ENCODE results near the gene ZP1.
"Not testable (repeated sequence)": the region's sequence is repeated elsewhere in the genome, so short reads cannot be mapped to it uniquely, and the experiment has no call there.

The ZP1 gene

DNA sequence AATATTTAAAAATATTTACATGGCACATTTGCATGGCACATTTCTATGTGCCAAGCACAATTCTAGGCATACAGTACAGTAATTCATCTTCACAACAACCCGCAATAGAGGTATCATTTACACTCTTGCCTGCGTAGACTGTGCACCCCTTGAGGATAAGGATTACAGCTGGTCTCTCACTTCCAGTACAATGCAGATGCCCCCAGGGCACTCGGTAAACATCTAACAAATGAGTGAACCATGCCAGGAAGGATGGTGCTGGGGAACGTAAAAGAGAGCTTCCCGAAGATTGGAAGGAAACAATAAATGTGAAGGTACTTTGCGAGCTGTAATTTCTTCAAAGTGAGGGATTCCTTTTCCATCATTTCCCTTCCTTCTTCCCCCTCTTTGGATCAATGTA lies 37.7 kb downstream of the ZP1 start:
- no peak for DNase-seq (ENCODE audit: low spot score)
- TF ChIP-seq CTCF (IDR thresholded peaks at IDR 0.05; ENCODE audit: extremely low read depth, missing control alignments) = no peak

DNA sequence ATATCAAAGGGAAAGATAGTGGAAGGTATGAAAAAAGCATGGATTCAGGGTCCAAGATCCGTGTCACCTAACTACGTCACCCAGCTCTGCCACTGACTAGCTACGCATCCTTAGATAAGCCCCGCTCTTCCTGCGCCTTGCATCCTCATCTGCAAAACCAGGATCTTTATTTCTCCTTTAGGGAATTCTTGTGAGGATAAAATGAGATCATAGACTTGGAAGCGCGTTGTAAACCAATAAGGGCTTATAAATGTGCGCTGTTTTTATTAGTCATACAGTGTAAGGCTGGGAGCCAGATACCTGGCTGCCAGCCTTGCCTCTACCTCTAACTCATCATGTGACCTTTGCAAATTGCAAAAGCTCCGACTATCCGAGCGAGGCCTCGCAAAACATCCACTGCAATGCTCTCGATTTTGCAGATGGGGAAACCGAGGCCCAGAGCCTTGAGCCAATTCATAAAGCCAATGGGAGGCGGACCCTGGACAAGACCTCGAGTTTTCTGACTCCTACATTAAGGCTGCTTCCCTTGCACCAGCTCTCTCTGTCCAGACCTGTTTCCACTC lies 38.3 kb downstream of the ZP1 start:
- DNase-seq (ENCODE audit: low spot score) = no peak
- no peak for TF ChIP-seq CTCF (IDR thresholded peaks at IDR 0.05; ENCODE audit: extremely low read depth, missing control alignments)

- peak; percentile 99 for DNase-seq (ENCODE audit: low spot score)
- no peak for TF ChIP-seq CTCF (IDR thresholded peaks at IDR 0.05; ENCODE audit: extremely low read depth, missing control alignments)
Measured at GRCh38 chr11:60906132-60906972, 39.0 kb downstream of the ZP1 start, which contains the start of gene PRPF19. Gene PRPF19 (minus strand): TSS chr11:60906585. CDS start chr11:60906382, 203 bp downstream.

DNA sequence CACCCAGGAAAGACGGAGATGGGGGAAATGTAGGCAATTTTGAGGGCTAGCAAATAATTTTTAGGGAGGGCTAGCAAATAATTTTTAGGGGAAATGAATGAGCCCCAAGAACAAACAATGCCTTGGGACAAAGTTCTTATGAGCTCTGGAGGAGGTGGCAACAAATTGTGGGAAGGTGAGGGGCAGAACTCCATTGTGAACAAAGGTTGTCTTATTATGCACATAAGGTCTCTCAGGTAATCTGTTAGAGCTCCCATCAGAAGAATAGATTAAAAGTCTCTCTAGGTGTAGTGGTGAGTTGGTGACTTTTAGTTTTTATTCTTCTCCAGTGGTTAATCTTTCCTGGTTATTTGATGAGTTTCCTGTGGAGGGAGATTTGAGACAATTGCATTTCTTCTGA lies 41.5 kb downstream of the ZP1 start:
- TF ChIP-seq CTCF (IDR thresholded peaks at IDR 0.05; ENCODE audit: extremely low read depth, missing control alignments) = no peak
- DNase-seq (ENCODE audit: low spot score) = no peak

- DNase-seq (ENCODE audit: low spot score) = not testable (repeated sequence)
Measured at GRCh38 chr11:60909680-60910280, 42.4 kb downstream of the ZP1 start.

DNA sequence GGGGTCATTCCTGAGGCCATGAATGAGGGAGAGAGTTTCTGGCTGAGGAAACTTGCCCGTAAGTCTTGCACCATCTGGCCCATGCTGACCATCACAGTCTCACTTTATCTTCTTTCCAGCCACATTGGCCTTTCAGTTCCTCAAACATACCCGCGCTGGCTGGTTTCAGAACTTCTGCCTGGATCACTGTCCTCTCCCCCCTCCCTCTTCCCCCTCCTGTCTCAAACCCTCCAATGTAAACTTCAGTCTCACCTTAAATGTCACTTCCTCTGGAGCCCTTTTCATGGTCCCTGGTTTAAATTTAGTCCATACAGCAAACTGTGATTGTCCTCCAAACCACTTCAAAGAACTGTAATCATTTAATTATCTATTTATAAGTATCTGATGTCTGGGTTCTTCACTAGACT lies 42.9 kb downstream of the ZP1 start:
- peak; percentile 82 for DNase-seq (ENCODE audit: low spot score)
- TF ChIP-seq CTCF (IDR thresholded peaks at IDR 0.05; ENCODE audit: extremely low read depth, missing control alignments) = no peak

DNA sequence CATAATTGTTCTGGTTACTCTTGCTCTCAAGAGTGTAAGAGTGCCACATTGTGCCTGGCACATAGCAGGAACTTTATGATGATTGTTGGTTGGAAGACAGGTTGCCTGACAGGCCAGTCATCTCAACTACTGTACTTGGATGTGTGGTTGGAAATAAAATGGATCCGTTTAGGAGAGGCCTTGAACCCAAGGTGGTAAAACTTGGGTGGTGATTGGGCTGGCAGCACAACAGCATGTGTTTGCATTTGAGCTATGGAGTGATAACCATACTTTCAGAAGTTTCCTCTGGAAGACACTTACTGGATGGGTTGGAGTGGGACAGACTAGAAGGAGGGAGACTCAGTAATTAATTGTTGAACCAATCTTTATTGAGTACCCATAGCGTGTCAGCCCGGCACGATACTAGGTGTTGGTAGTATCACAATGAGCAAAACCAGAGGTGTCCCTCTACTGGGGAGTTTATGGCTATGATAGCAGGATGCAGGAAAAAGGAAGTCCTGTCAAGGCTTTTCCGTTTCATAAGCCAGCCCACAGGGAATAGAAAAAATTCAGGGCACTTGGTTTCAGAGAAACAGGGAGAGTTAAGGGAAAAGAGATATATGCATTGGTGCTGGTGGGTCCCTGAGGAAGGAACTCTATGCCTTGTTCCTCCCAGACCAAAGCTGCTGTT lies 43.5 kb downstream of the ZP1 start:
- TF ChIP-seq CTCF (IDR thresholded peaks at IDR 0.05; ENCODE audit: extremely low read depth, missing control alignments) = no peak
- no peak for DNase-seq (ENCODE audit: low spot score)

Measured in GM20000 (cell line).